HG03064 (cell line): ENCODE results near the gene CSRP1.

Experiments
- ATAC-seq: cut with Tn5 transposase; IDR thresholded peaks from one replicate; pipeline ENCODE4 v1.9.1; 2021; ENCODE audit warnings: low read depth; ENCODE audit not compliant: unreplicated experiment

The CSRP1 gene

DNA sequence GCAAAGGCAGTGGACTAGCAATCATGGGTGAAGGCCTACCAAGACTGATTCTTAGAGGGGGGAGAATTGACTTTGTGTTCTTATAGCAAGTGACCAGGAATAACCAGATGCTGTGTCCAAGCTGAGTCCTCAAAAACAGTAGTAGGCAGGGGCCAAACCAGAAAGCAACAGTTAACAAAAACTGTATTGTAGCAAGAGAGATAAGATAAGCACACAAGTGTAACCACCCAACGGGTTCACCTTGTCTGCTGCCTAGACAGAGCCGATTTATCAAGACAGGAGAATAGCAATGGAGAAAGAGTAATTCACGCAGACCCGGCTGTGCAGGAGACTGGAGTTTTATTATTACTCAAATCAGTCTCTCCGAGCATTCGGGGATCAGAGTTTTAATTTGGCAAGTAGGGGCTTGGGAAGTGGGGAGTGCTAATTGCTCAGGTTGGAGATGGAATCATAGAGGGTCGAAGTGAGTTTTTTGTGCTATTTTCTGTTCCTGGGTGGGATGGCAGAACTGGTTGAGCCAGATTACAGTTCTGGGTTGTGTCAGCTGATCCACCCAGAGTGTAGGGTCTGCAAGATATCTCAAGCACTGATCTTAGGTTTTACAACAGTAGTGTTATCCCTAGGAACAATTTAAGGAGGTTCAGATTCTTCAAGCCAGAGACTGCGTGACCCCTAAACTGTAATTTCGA is 8.3 kb upstream of the CSRP1 start:
- ATAC-seq = no peak

DNA sequence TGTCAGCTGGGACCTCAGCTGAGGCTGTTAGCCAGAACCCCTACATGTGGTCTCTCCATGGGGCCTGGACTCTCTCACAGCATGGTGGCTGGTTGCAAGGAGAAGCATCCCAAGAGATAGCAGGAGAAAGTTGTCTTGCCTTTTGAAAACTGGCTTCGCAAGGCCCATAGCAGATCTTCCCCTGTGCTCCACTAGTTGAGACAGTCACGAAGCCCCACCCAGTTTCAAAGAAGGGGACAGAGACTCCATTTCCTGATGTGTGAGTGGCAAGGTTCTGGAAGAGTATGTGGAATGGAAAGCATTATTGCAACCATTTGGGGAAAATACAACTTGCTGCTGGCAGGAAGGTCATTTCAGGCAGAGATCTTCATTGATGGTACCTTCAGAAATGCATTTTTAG is 7.5 kb upstream of the CSRP1 start:
- no peak for ATAC-seq

DNA sequence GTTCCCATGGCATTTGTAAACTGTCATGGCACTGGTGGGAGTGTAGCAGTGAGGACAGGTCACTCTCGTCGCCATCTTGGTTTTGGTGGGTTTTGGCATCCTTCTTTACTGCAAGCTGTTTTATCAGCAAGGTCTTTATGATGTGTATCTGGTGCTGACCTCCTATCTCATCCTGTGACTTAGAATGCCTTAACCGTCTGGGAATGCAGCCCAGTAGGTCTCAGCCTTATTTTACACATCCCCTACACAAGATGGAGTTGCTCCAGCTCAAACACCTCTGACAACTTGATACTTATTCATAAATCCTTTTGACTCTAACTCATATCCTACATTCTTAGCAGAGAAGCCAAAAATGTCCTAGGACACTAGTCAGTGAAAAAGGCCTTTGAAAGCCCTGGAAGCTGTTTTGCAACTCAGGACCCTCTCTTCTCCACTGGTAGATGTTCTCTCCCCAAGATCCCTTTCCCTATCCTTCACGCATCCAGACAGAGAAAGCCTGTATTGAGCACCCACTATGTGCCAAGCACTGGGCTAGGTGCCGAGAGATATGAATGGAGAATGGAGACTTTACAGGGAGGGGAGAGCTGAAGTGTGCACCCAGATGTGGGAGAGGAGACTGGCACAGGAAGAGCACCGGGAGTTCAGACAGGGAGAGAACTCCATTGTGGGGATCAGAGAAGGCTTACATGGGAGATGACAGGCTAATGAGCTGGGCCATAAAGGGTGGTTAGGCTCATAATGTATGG is 6.7 kb upstream of the CSRP1 start:
- ATAC-seq = no peak

DNA sequence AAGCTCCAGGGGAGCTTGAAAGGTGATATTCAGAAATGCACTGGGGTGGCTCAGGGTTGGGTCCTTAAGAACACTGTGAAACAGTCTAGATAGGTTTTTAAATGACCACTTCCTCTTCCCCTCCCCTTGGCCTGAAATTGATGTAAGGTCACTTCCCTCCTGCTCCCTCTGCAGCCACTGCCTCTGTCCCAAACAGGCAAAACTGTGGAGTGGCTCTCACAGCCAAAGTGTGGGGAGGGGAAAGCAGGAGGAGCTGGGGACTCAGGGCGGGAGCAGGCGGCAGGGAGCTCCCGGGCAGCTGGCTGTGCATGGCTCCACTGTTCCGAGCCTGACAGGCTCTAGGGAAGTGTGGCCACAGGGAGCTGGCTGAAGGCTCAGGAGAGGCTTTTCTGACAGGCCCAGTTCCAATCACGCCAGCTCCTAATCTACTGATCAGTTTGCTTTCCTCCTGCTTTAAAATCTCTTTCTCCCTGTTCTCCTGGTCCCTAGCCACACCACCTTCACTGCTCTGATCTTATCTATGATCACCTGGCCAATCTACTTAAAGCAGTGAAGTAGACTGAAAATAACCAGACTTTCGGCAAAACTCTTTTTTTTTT is 5.1 kb upstream of the CSRP1 start:
- no peak for ATAC-seq

DNA sequence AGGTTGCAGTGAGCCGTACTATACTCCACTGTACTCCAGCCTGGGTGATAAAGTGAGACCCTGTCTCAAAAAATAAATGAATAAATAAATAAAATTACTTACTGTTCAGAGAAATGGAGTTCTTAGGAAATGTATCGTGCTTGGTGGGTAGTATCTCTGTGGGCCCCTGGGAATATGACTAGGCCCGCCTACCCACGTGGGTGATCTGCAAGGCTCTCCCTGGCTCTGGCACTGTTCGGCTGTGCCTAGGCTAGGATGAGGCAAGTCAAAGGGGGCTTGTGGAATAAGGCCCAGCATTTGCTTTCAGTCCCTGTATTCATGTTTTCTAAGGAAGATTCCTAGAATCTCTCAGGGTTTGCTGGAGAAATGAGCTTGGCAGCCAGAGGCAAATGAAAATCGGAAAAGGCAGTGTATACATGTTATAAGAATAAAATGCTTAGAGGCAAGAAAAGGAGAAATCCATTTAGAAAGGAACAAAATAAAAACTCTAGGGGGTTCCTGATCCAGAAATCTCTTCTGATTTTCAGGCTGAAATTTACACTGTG is 4.5 kb upstream of the CSRP1 start:
- ATAC-seq = no peak

DNA sequence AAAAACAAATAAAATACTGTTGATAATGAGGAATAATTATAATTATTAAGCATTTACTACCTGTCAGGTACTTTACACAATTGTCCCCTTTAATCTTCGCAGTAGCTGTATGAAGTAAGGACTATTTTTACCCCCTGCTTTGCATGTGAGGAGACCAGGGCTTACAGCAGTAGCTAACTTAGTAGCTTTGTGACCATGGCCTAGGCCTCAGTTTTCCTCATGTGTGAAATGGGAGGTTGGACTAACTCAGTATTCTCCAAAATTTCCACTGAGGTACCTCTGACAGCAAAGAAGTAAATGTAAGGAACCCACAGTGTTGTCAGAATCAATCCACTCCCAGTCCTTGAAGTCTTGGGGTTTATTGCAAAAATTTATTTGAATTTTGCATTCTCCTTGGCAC is 3.8 kb upstream of the CSRP1 start:
- ATAC-seq = no peak

DNA sequence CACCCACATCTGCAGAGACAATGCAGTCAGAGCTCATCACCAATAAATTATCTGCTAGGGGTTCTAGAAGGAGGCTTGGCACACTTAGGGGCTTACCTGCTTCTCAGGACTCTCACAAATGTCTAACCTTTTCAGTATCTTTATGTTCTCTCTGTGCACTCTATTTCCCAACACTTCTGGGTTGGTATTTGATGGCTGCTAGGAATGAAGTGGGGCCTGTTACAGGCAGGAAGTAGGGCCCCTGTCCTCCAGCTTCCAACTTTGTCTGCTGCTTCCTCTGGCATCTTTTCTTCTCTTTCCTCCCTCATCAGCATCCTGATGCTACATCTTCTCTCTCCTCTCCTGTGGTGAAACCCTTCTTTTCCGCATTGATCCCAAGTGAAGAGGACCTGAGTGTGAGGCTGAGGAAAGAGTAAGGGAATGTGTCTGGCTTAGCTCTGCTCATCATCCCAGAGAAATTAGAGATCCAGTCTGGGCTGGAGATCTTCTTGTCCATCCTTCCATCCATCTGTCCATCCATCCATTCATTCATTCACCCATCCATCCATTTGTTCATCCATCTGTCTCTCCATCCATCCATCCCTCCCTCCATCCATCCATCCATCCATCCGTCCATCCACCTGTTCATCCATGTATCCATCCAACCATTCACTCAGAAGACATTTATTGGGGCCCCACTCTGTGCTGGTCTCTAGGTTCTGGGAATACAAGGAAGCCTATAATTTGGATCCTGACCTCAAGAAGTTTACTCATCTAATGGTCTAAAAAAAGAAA is 2.9 kb upstream of the CSRP1 start:
- ATAC-seq = no peak

DNA sequence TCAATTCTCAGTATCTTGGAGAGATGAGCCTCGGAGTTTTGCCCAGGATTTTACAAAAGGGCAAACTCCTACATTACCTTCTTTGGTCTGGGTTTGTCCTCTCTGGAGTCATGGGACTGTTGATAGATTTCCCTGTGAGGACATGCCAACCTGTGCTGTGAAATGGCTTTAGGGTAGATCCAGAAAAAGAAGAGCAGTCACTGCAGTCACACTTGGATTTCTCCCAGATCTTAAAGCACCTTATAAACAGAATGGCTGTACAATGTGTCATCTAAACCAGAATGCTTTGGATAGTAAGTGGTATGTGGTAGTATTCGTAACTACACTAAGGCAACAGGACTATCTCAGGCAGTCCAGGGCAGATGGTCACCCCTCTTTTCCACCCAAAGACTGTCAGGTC is 1.9 kb upstream of the CSRP1 start:
- no peak for ATAC-seq

DNA sequence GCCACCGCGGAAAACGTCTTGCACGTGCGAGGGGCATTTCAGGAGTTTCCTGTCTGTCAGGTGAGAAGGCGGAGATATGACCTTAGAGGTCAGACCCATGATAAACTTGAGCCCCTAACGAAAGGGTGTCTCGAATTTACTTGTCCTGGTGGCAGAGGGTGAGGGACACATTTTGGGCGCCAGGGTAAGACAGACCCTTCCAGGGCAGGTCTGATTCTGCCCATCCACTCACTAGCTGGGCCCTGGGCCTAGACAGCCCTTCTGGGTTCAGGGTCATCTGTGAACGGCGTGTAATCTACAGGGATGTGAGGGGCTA is 395 bp upstream of the CSRP1 start:
- ATAC-seq = no peak

DNA sequence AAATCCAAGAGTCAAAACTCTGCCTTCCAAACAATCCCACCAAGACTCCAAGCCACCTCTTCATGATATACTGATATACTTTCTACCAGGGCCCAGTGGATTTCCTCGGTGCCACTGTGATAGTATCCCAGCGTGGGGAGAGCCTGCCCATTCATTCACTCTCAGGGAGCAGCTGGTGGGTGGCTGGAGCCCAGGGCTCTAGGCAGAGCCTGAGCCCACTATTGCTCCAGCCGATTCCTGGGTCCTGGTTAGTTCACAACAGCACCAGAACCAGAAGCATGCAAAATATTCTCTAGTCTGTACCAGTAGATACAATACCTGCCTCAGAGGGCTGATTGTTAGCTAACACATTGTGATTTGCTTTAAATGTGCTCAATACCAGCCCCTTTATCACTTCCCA is 831 bp downstream of the CSRP1 start:
- no peak for ATAC-seq

DNA sequence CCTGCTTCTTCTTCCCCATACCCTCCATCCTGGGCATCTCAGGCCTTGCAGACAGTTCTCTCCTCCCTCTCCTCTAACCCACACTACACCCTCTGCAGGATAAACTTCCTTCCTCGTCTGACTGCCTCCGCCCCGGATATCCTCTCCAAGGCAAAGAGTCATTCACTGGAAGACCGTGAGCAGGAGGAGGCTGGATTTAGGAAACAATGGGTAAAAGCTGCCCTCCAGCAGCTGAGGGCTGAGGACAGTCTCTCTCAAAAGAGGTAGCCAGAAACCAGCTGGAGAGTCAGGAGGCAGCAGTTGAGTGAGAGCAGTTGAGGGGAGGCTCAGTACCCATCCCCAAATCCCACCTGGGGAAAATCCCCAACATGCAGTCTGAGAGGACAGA is 1.4 kb downstream of the CSRP1 start:
- ATAC-seq = no peak

DNA sequence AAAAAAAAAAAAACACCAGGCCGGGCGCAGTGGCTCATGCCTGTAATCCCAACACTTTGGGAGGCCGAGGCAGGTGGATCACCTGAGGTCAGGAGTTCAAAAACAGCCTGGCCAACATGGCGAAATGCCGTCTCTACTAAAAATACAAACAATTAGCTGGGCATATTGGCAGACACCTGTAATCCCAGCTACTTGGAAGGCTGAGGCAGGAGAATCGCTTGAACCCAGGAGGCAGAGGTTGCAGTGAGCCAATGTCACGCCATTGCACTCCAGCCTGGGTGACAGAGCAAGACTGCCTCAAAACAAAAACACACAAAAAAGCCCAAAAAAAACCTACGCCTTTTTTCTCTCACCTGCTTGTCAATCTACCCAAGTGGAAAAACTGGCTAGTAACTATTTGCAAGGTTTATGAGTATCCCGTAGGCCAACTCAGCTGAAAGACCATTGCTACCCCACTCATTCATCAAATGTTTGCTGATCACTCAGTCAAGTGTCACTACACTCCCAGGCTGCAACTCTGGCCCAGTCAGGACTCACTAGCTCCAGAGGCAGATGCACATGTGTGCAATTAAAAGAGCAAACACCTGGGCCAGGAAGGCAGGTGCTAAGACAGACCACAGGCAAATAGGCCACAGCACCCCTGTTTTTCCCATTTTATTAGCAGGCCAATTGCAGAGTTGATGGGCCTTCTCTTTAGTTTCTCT is 2.0 kb downstream of the CSRP1 start:
- no peak for ATAC-seq

DNA sequence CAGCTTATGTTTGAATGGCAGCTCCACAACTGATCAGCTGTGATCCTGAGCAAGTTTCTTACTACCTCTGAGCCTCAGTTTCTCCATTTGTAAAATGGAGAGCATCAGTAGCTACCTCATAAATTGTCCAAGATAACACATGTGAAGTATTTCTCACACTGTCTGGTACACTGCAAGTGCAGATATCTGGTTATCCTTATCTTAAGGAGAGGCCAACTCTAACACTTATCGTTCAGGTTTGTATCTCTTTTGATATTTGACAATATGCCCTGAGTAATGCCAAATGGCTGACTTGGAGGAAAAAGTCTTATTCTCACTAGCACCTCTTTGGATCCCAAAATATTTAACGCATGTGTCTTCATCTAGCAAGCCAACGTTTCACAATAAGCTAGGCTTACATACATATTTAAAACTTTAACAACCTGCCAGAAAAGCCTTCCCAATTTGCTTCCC is 2.7 kb downstream of the CSRP1 start:
- ATAC-seq = no peak

DNA sequence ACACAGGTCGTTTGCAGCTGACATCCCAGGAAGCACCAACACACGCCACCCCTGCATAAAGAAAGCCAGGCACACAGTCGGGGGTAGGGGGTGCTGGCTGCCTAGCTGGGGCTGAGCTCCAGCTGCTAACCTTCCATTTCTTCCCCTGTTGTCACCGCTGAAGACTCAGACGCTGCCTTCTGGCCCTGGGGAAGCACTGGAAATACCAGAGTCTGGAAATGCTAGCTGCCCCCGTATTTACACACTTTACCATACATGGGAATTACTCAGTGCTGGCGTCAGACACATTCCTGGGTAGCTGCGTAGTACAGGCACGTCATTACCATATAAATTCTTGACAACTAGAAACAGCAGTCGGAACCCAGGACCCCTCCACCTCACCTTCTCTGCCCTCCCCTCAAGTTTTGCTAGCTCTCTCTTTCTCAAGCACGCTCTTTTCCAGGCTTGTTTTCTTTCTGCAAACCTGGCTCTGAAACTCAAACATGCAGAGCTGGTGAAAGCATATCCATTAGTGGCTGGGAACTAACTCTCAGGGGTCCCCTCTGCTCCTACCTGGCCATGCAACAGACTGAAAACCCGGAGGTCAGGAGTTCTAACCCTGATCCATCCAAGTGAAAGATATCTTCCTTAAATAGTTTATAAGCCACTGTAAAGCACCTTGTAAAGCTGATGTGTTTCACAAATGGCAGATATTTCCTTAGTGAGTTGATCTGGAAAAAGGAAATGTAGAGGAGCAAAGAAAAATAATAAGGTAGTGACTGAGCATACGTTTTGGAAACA is 3.3 kb downstream of the CSRP1 start:
- no peak for ATAC-seq

DNA sequence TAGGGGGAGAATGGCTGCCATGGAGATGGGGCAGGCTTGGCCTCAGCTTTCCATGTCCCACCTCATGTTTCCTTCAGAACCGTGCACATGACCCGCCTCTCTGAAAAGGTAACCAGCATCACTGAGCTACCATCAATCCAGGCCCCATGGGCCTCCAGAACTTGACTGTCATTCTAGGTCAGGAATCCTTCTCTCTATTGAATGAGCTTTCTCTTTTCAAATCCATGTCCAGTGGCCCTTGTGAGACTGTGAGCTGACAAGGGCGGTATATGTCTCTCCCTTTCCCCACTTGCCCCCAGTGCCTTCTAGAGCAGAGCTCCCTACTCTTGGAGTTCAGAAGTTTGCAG is 4.4 kb downstream of the CSRP1 start:
- ATAC-seq = no peak

DNA sequence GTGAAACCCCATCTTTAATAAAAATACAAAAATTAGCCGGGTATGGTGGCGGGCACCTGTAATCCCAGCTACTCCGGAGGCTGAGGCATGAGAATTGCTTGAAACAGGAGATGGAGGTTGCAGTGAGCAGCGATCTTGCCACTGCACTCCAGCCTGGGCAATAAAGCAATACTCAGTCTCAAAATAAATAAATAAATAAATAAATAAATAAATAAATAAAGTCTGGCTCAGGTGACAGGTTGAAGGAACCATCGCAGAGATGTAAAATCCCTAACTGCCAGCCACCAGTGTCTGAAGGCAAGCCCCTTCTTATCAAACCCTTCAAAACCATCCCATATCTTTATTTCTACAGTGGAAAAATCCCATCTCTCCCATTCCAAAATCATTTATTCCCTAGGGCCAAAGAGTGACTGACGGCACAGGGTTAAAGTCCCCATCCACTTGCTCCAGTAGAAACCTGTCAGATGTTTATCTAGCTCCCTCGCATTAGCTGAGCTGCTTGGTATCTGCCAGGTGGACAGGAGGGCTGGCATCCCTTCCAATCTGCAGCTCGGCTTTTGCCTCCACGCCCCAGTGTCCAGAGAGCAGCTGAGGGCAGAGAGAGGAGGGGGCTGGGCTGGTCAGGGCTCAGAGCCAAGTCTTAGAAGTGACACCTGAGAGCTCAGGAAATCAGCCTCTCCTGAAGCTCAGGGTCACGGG is 5.0 kb downstream of the CSRP1 start:
- ATAC-seq = no peak

DNA sequence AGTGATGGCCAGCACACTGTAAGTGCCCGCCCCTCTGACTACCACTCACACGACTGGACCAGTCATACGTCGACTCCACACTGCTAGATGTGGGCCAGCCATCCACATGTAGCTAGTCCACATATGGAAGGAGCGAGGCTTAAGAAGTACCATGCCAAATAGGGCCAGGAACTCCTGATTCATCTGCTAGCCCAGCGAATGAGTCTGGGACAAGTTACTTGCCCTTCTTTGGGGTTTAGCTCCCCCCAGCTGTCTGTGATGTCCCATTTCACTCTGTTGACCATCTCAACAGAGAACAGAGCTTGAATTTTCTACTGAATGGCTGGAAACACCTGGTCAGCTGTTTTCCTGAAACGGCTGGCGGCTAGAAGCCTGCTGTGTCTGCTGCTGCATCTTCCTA is 5.8 kb downstream of the CSRP1 start:
- no peak for ATAC-seq

DNA sequence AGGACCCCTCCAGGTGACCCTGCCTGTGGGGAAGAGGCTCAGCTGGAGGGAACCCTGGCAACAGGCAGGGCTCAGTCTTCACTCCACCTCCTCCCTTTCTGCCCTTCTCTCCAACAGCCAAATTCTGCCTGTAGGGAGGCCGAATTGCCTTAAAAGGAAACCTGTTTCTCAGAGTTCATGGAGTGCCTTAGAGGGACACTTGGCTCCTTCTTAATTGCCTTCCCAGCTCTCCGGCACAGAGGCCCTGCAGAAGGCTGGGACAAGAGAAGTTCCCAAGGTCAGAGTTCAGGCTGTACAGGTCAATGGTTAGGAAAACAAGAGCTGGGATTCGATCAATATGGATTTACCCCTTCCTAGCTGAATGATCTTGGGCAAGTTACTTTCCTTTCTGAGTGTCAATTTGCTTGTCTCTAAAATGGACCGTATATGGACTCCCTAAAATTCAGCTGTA is 6.2 kb downstream of the CSRP1 start:
- no peak for ATAC-seq
